Measurements from ENCODE around the gene CORO7.

CORO7 gene

GRCh38 chr16:4437366-4437765 lies 21.0 kb upstream of the CORO7 start:
- TF ChIP-seq CTCF (IDR thresholded peaks at IDR 0.05; ENCODE audit: borderline replicate concordance, insufficient read depth, low read depth, low read length): no peak
- H3K4me3 ChIP-seq (ENCODE audit: low read depth, low read length): no peak overlapping the region

GRCh38 chr16:4435337-4436067 lies 19.1 kb upstream of the CORO7 start:
- TF ChIP-seq CTCF (IDR thresholded peaks at IDR 0.05; ENCODE audit: borderline replicate concordance, insufficient read depth, low read depth, low read length): no peak
- H3K4me3 ChIP-seq (ENCODE audit: low read depth, low read length): no peak overlapping the region

- no peak overlapping the region for H3K4me3 ChIP-seq (ENCODE audit: low read depth, low read length)
Measured at GRCh38 chr16:4433914-4434787, 17.8 kb upstream of the CORO7 start.

GRCh38 chr16:4433228-4433627 lies 16.8 kb upstream of the CORO7 start:
- no peak for TF ChIP-seq CTCF (IDR thresholded peaks at IDR 0.05; ENCODE audit: borderline replicate concordance, insufficient read depth, low read depth, low read length)
- no peak overlapping the region for H3K4me3 ChIP-seq (ENCODE audit: low read depth, low read length)

More at GRCh38 chr16:4433914-4434787, 17.8 kb upstream of the CORO7 start:
- no peak for TF ChIP-seq CTCF (IDR thresholded peaks at IDR 0.05; ENCODE audit: borderline replicate concordance, insufficient read depth, low read depth, low read length)

GRCh38 chr16:4431023-4431422 lies 14.6 kb upstream of the CORO7 start:
- no peak for TF ChIP-seq CTCF (IDR thresholded peaks at IDR 0.05; ENCODE audit: borderline replicate concordance, insufficient read depth, low read depth, low read length)

GRCh38 chr16:4428500-4428899 lies 12.1 kb upstream of the CORO7 start:
- H3K4me3 ChIP-seq (ENCODE audit: low read depth, low read length): no peak overlapping the region
- TF ChIP-seq CTCF (IDR thresholded peaks at IDR 0.05; ENCODE audit: borderline replicate concordance, insufficient read depth, low read depth, low read length): no peak

More at GRCh38 chr16:4431023-4431422, 14.6 kb upstream of the CORO7 start:
- H3K4me3 ChIP-seq (ENCODE audit: low read depth, low read length): no peak overlapping the region

All from GM12875 (cell line).